GM19328 (cell line): ENCODE data around the gene RBM28.

Source experiments
- ATAC-seq: cut with Tn5 transposase; IDR thresholded peaks from one replicate; pipeline ENCODE4 v1.9.1; 2021; ENCODE audit warnings: mild to moderate bottlenecking, moderate library complexity; ENCODE audit not compliant: unreplicated experiment

The RBM28 gene

GRCh38 chr7:128373606-128374005 lies 29.9 kb upstream of the RBM28 start:
- no peak for ATAC-seq

DNA sequence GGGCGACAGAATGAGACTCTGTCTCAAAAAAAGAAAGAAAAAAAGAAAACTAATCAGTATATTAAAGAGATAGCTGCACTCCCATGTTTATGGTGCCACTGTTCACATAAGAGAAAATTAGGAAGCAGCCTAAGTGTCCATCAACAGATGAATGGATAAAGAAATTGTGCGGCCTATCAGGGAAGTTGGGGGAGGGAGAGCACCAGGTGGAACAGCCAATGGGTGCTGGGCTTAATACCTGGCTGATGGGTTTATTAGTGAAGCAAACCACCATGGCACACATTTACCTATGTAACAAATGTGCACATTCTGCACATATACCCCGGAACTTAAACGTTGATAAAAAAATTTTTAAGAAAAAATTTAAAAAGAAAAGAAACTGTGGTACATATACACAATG lies 26.8 kb upstream of the RBM28 start:
- no peak for ATAC-seq

GRCh38 chr7:128366986-128367385 lies 23.3 kb upstream of the RBM28 start:
- ATAC-seq, result no peak

GRCh38 chr7:128366300-128366699 lies 22.6 kb upstream of the RBM28 start:
- ATAC-seq, result no peak

DNA sequence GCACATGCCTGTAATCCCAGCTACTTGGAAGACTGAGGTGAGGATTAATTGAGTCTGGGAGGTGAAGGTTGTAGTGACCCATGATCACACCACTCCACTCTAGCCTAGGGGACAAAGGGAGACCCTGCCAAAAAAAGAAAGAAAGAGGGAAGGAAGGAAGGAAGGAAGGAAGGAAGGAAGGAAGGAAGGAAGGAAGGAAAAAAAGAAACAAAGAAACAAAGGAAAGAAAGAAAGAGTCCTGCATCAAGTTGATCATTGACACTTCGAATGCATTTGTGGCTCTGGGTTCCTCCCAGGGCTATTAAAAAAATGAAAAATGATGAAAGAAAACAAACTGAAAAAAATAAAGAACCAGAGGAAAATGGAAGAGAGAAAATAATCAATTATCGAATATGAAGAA lies 21.7 kb upstream of the RBM28 start:
- ATAC-seq, result no peak

DNA sequence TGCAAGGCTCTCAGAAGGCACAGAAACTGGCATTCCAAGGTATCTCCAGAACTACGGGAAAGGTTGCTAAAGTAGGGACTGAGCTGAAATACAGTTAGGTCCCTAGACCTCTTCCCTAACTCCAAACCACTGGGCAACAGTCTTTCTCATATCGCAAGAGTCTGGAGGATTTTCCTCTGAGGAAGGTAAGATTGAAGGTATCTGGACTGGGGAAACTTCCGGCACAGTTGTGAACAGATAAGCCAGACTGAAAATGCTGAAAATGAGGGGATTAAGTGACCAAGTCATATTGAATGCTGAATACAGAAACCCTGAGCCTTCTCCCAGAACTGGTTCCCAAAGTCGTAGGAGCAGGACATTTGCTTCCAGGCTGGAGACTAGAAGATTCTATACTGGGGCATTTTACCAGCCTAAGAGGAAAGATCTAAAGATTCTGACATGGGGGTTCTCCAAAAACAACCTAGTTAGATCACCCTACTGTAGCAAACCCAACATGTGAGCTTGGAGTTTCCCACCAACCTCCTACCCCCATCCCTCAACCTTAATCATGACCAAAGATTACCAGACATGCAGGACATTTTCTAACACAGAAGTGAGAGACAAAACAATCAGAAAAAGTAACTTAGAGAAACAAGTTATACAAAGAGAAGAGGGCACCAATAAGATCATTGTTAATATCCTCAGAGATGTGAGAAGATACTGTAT lies 20.6 kb upstream of the RBM28 start:
- no peak for ATAC-seq

GRCh38 chr7:128363261-128363721 lies 19.6 kb upstream of the RBM28 start:
- ATAC-seq, result no peak

DNA sequence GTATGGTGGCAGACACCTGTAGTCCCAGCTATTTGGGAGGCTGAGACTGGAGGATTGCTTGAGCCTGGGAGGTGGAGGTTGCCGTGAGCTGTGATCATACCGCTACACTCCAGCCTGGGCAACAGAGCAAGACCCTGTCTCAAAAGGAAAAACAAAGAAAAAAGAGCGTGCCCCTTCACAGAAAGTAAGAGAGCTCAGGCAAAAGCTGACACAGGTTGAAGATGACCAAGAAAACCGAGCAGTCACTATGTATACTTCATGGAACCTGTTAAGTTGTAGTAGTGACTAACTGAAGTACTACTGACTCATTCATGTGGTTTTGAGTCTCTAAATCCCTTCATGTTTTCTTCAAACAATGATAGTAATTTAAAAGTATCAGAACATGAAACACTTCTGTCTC lies 19.0 kb upstream of the RBM28 start:
- ATAC-seq, result no peak

DNA sequence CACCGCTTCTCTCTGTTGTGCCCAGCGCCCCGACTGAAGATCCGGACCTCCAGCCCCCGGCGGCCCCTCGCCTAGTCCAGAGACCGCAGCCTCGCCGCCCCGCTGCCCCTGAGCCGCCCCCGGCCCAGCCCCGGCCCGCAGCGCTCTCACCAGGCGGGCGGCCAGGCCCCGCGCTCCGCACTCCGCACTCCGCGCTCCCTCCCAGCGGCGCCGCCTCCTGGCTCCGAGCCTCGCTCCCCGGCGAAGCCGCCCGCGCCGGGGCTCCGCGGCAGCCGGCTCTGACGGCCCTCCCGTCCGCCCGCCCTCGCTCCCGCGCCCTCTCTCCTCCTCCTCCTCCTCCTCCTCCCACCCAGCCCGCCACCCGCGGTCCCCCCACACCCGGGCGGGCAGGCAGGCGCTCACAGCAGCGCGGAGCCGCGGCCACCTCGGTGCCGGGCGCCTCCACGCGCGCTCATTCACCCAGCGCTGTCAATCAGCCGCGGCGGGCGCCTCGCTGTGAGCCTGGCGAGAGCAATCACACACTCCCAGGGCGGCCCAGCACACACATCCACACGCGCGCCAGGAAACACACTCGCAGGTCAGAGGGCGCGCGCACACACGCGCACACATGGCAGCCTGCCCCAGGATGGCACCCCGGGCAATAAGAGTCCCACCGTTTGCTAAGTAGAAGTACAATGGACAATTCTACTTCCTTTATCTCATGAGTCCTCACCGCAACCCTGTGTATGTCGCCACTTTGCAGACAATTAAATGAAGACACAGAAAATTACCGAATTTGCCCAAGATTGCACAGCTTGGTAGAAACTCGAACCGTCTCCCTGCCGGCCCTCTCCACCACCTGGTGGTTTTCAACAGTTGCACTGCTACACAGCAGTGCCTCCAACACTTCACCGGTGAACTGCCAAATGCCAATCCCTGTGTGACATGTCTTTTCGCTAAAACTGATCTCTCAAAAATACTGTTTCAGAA lies 18.0 kb upstream of the RBM28 start, which contains the start of gene PRRT4:
Gene PRRT4, minus strand, starts transcription at position 280 of the 969 bp plus-strand sequence.
- ATAC-seq, result no peak

- no peak for ATAC-seq
Observed at GRCh38 chr7:128360359-128360678, 16.6 kb upstream of the RBM28 start.

- ATAC-seq, result no peak
Observed at GRCh38 chr7:128359939-128360338, 16.2 kb upstream of the RBM28 start.

GRCh38 chr7:128359336-128359735 lies 15.6 kb upstream of the RBM28 start:
- ATAC-seq, result no peak

- no peak for ATAC-seq
Observed at GRCh38 chr7:128358233-128358632, 14.5 kb upstream of the RBM28 start.

DNA sequence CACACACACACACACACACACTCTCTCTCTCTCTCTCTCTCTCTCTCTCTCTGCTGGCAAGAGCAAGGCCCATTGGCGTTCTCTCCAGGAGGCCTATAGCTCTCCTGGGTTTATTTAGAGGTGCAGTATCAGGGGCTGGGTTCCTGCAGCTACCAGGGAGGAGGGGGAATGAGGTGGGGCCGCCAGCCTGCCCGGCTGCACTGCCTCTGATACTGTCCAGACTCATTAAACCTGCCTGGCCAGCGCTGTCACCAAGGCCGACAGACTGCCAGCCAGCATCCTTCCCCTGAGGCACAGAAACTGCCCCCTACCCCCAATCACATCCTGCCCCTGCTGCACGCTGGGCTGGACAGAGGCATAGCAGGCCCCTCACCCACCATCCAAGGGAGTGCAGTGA lies 13.5 kb upstream of the RBM28 start:
- no peak for ATAC-seq

- ATAC-seq, result no peak
Observed at GRCh38 chr7:128356546-128357216, 13.0 kb upstream of the RBM28 start.

DNA sequence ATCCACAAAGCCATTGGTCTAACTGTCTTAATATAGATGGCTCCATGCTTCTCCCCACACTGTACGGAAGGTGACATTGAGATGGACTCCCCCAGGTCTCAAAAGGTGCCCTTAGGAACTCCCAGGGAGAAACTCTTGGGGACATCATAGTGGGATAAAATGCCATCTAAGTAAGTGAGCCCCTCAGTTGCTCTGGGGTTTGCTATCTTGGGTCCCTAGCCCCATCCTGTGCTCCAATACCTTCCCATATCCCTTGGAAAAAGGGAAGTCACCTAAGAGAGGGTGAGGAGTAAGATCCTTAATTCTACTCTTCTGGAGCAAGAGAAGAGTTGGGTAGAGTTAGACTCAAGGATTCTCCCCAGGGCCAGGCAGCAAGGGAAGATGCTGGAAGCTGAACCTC lies 9.9 kb upstream of the RBM28 start:
- no peak for ATAC-seq

DNA sequence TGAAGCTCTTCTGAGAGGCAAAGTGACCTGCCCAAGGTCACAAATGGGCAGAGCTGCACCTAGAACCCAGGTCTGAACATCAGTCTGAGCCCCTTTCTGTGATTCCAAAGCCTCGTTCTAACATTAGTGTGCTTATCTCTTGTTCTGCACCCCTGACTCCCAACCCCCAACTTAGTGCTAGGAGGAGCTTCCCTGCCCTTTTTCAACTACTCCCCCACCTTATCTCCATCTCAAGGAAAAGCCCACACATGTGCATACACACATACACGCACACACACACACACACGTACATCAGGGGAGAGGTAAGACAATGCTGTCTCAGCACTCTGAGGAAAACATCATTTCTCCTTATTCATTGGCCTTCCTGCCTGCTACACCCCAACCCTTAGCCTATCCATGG lies 9.5 kb upstream of the RBM28 start:
- ATAC-seq, result no peak

GRCh38 chr7:128352636-128353035 lies 8.9 kb upstream of the RBM28 start:
- ATAC-seq, result no peak

GRCh38 chr7:128352153-128352537 lies 8.4 kb upstream of the RBM28 start:
- no peak for ATAC-seq

GRCh38 chr7:128351296-128352152 lies 7.8 kb upstream of the RBM28 start:
- ATAC-seq, result no peak
